ENCODE results near the gene RAB7B.

DNA sequence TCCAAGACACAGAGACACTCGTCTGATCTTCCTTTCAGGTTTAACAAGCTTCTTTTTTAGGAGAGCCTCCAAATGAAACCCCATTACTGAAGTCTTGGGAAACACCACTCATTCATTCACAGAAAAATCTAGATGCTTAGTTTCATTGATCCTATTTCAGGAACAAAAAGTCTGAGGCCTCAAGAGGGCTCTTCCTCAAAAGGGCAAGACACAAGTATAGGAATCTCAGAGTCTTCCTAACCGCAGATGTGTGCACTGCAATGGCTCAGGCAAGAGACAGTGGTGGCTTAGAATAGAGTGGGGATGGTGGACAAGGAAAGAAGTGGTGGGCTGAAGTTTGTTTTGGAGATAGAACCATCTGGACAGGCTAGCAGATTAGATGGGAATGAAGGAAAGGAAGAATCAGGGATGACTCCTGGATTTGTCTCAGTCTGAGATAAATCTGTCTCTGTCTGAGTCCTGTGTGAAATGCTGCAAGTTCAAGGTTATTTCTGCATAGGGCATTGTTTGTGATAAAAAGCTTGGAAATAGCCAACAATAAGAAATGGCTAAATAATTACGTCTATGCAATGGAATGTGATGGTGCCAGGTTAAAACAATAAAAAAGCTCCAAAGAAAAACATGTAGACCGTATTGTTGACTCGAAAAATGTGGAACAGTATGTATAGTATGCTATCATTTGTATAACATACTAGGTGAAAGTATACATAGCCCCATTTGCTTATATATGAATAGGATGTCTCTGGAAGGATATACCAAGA, 29.4 kb upstream of the RAB7B start:
- TF ChIP-seq, protein P1, sequence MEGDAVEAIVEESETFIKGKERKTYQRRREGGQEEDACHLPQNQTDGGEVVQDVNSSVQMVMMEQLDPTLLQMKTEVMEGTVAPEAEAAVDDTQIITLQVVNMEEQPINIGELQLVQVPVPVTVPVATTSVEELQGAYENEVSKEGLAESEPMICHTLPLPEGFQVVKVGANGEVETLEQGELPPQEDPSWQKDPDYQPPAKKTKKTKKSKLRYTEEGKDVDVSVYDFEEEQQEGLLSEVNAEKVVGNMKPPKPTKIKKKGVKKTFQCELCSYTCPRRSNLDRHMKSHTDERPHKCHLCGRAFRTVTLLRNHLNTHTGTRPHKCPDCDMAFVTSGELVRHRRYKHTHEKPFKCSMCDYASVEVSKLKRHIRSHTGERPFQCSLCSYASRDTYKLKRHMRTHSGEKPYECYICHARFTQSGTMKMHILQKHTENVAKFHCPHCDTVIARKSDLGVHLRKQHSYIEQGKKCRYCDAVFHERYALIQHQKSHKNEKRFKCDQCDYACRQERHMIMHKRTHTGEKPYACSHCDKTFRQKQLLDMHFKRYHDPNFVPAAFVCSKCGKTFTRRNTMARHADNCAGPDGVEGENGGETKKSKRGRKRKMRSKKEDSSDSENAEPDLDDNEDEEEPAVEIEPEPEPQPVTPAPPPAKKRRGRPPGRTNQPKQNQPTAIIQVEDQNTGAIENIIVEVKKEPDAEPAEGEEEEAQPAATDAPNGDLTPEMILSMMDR (IDR thresholded peaks at IDR 0.05), result no peak
- no peak for TF ChIP-seq JAZF1 (CRISPR knock-in tag; IDR thresholded peaks at IDR 0.05)
- TF ChIP-seq, protein P2, sequence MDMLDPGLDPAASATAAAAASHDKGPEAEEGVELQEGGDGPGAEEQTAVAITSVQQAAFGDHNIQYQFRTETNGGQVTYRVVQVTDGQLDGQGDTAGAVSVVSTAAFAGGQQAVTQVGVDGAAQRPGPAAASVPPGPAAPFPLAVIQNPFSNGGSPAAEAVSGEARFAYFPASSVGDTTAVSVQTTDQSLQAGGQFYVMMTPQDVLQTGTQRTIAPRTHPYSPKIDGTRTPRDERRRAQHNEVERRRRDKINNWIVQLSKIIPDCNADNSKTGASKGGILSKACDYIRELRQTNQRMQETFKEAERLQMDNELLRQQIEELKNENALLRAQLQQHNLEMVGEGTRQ (CRISPR knock-in tag; IDR thresholded peaks at IDR 0.05), result no peak
- TF ChIP-seq GABPB1 (CRISPR knock-in tag; IDR thresholded peaks at IDR 0.05), result no peak
- no peak for TF ChIP-seq E2F5 (CRISPR knock-in tag; IDR thresholded peaks at IDR 0.05)
- TF ChIP-seq ESRRA (CRISPR knock-in tag; IDR thresholded peaks at IDR 0.05; ENCODE audit: borderline replicate concordance), result no peak
- no peak for TF ChIP-seq GRHL2 (CRISPR knock-in tag; IDR thresholded peaks at IDR 0.05; ENCODE audit: insufficient replicate concordance, severe bottlenecking)

All from WTC11 (cell line).